H1 (cell line): ENCODE results near the gene CAMK2N2.

Experiments used
- CTCF ChIP-seq, 3 experiments: IDR thresholded peaks; 1 replicate in 2 of 3; 2 replicates in 1 of 3; pipeline versions ENCODE4 v1.5.1 to v1.6.1; 2011; ENCODE audit warnings: low read length in 3 of 3, mild to moderate bottlenecking in 3 of 3, inconsistent platforms in 2 of 3, low read depth in 1 of 3, moderate library complexity in 1 of 3; ENCODE audit not compliant: insufficient read depth in 1 of 3; ENCODE audit errors: control extremely low read depth in 1 of 3
- SAP30 ChIP-seq: fragments of 300-600 bp; sonication (generic); IDR thresholded peaks from 2 replicates; pipeline ENCODE4 v1.7.1; 2012; ENCODE audit warnings: low read length, moderate library complexity, mild to moderate bottlenecking, inconsistent platforms; ENCODE audit not compliant: insufficient read depth, insufficient replicate concordance

- TF ChIP-seq SAP30 = no peak
- no peak for TF ChIP-seq CTCF (IDR thresholded peaks at IDR 0.05; ENCODE audit: control extremely low read depth in 1 of 3, insufficient read depth in 1 of 3, low read depth in 1 of 3, low read length in 3 of 3)
Measured at GRCh38 chr3:184255291-184256039, 5.9 kb downstream of the CAMK2N2 start.
